ENCODE data around the gene CEP85L.

The CEP85L gene

DNA sequence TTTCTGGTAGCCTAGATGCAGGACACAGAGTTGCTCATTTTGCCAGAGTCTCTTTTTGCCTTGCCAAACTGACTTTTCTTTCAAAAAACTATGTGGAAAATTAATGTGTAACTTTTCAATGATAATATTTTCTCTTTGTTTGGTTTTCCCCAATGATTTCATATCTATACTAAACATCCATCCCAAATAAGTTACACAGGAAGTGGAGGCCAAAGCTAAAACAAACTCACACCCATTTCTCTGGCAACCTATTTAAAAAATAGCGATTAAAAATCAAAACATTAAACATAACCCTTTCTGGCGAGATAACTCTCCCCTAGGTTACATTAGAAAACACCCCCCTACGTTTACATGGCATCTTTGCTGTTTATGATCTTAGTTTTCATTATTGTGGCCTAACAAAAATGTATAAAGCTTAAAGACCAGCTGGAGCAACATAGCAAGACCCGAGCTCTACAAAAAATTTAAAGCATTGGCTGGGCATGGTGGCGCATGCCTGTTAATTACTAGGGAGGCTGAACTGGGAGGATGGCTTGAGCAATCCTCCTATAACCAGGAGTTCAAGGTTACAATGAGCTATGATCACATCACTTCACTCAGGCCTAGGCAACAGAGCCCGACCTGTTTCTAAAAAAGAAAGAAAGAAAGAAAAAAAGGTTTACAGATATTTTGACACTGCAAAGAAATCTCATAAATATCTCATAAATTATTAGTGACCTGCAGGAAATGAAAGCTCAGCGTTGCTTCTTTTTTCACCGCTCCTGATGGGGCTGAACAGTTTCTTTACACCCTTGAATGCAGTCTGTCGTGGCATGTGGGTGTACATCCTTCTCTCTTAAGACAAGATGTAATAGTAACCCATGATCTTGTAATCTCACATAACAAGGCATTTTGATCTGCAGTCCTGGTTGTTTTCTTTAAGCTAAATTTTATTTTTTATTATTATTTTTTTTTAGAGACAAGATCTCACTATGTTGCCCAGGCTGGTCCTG lies 32.8 kb upstream of the CEP85L start:
- TF ChIP-seq, protein P1, sequence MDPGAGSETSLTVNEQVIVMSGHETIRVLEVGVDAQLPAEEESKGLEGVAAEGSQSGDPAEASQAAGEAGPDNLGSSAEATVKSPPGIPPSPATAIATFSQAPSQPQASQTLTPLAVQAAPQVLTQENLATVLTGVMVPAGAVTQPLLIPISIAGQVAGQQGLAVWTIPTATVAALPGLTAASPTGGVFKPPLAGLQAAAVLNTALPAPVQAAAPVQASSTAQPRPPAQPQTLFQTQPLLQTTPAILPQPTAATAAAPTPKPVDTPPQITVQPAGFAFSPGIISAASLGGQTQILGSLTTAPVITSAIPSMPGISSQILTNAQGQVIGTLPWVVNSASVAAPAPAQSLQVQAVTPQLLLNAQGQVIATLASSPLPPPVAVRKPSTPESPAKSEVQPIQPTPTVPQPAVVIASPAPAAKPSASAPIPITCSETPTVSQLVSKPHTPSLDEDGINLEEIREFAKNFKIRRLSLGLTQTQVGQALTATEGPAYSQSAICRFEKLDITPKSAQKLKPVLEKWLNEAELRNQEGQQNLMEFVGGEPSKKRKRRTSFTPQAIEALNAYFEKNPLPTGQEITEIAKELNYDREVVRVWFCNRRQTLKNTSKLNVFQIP (CRISPR knock-in tag; IDR thresholded peaks at IDR 0.05; ENCODE audit: borderline replicate concordance, low read depth) = no peak
- no peak for TF ChIP-seq CSDC2 (CRISPR knock-in tag; IDR thresholded peaks at IDR 0.05)
- TF ChIP-seq ESRRG (CRISPR knock-in tag; IDR thresholded peaks at IDR 0.05) = no peak
- no peak for TF ChIP-seq ISL1 (CRISPR knock-in tag; IDR thresholded peaks at IDR 0.05)
- TF ChIP-seq PPARA (CRISPR knock-in tag; IDR thresholded peaks at IDR 0.05; ENCODE audit: borderline replicate concordance) = no peak
- TF ChIP-seq ZFP30 (CRISPR knock-in tag; IDR thresholded peaks at IDR 0.05) = no peak
- TF ChIP-seq OSR1 (CRISPR knock-in tag; IDR thresholded peaks at IDR 0.05) = no peak
- ATAC-seq = no peak

DNA sequence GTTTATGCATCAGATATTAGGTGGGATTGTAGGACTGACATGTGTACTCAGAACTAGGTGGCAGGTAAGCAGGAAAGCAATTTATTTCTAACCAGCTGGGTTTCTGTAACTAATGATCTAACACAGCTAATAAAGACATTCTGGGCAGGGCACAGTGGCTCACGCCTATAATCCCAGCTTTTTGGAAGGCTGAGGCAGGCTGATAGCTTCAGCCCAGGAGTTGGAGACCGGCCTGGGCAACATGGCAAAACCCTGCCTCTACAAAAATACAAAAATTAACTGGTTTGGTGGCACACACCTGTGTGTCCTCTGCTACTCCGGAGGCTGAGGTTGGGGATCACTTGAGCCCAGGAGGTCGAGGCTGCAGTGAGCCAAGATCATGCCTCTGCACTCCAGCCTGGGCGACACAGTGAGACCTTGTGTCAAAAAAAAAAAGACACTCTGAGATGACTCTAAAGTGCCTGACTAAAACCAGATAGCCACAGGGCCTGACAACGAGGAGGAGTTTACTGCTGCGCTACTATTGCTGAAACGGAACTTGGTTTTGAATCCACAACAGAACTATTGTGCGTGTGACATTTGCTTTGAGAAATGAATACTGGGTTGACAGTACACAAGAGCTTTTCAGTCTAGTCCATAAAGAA lies 29.2 kb upstream of the CEP85L start:
- ATAC-seq = no peak
- TF ChIP-seq BACH2 (CRISPR knock-in tag; IDR thresholded peaks at IDR 0.05; ENCODE audit: borderline replicate concordance) = no peak
- no peak for TF ChIP-seq TOX (CRISPR knock-in tag; IDR thresholded peaks at IDR 0.05; ENCODE audit: borderline replicate concordance)
- no peak for TF ChIP-seq ZNF565 (CRISPR knock-in tag; conservative IDR thresholded peaks at IDR 0.05; ENCODE audit: low read depth)
- no peak for TF ChIP-seq ZNF70 (CRISPR knock-in tag; IDR thresholded peaks at IDR 0.05)
- no peak for TF ChIP-seq ZFP30 (CRISPR knock-in tag; IDR thresholded peaks at IDR 0.05)
- TF ChIP-seq, protein P2, sequence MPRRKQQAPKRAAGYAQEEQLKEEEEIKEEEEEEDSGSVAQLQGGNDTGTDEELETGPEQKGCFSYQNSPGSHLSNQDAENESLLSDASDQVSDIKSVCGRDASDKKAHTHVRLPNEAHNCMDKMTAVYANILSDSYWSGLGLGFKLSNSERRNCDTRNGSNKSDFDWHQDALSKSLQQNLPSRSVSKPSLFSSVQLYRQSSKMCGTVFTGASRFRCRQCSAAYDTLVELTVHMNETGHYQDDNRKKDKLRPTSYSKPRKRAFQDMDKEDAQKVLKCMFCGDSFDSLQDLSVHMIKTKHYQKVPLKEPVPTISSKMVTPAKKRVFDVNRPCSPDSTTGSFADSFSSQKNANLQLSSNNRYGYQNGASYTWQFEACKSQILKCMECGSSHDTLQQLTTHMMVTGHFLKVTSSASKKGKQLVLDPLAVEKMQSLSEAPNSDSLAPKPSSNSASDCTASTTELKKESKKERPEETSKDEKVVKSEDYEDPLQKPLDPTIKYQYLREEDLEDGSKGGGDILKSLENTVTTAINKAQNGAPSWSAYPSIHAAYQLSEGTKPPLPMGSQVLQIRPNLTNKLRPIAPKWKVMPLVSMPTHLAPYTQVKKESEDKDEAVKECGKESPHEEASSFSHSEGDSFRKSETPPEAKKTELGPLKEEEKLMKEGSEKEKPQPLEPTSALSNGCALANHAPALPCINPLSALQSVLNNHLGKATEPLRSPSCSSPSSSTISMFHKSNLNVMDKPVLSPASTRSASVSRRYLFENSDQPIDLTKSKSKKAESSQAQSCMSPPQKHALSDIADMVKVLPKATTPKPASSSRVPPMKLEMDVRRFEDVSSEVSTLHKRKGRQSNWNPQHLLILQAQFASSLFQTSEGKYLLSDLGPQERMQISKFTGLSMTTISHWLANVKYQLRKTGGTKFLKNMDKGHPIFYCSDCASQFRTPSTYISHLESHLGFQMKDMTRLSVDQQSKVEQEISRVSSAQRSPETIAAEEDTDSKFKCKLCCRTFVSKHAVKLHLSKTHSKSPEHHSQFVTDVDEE (CRISPR knock-in tag; IDR thresholded peaks at IDR 0.05) = no peak
- no peak for TF ChIP-seq ISL1 (CRISPR knock-in tag; IDR thresholded peaks at IDR 0.05)
- TF ChIP-seq CSDC2 (CRISPR knock-in tag; IDR thresholded peaks at IDR 0.05) = no peak
- no peak for TF ChIP-seq ESRRG (CRISPR knock-in tag; IDR thresholded peaks at IDR 0.05)

DNA sequence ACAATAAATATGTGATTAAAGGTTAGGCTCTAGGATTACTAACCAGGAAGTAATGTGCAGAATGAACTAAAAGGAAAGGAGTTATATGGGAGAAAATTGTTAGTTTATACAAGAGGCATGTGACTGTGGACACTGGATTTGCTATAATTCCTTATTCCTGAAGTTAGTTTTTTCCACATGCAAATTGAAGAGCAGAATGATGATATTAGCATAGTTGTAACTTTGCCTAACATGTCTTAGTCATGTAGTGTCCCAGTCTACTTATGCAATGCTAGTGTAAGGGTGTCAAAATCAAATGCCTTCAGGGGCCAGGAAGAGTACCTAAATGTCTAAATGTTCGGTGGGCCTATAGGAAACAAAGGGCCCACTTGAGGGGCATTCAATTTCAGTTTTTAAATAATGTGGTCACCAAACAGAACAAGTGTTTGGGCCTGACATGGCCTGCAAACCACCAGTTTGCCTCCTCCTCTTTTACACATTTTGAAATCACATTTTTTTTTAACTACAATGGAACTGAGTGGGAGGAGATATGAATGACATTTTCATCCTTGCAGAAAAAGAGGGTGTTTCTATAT lies 28.0 kb upstream of the CEP85L start:
- no peak for ATAC-seq
- TF ChIP-seq ZNF8 (CRISPR knock-in tag; IDR thresholded peaks at IDR 0.05) (no peak), TOX (CRISPR knock-in tag; IDR thresholded peaks at IDR 0.05; ENCODE audit: borderline replicate concordance) (no peak), ZC3H10 (CRISPR knock-in tag; IDR thresholded peaks at IDR 0.05) (no peak), ZFP30 (CRISPR knock-in tag; IDR thresholded peaks at IDR 0.05) (no peak)

DNA sequence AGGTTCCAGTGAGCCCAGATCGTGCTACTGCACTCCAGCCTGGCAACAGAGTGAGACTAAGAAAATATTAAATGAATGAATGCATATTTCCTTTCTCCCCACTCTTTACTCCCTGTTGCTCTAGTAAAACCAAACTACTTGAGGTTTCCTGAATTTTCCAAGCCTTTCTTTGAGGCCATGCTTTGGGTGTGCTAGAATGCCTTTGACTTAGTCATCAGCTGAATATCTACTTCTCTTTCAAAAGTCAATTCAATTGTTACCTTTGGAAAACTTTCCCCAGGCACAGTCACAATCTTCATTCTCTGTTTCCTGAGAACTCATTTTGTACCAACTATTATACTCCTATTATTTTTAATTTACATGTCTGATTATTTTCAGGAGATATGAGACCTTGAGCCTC lies 27.5 kb upstream of the CEP85L start:
- ATAC-seq = no peak
- TF ChIP-seq, protein P1 (CRISPR knock-in tag; IDR thresholded peaks at IDR 0.05; ENCODE audit: borderline replicate concordance, low read depth) = no peak
- TF ChIP-seq PPARA (CRISPR knock-in tag; IDR thresholded peaks at IDR 0.05; ENCODE audit: borderline replicate concordance) = no peak
- TF ChIP-seq, protein P3, sequence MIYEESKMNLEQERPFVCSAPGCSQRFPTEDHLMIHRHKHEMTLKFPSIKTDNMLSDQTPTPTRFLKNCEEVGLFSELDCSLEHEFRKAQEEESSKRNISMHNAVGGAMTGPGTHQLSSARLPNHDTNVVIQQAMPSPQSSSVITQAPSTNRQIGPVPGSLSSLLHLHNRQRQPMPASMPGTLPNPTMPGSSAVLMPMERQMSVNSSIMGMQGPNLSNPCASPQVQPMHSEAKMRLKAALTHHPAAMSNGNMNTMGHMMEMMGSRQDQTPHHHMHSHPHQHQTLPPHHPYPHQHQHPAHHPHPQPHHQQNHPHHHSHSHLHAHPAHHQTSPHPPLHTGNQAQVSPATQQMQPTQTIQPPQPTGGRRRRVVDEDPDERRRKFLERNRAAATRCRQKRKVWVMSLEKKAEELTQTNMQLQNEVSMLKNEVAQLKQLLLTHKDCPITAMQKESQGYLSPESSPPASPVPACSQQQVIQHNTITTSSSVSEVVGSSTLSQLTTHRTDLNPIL (CRISPR knock-in tag; IDR thresholded peaks at IDR 0.05; ENCODE audit: low read depth) = no peak
- TF ChIP-seq OSR1 (CRISPR knock-in tag; IDR thresholded peaks at IDR 0.05) = no peak
- no peak for TF ChIP-seq RARB (CRISPR knock-in tag; IDR thresholded peaks at IDR 0.05)
- TF ChIP-seq, protein P2 (CRISPR knock-in tag; IDR thresholded peaks at IDR 0.05) = no peak
- no peak for TF ChIP-seq GLIS3 (CRISPR knock-in tag; IDR thresholded peaks at IDR 0.05)
